Activated CD8-positive, alpha-beta memory T cell treated with anti-CD3 and anti-CD28 coated beads, Interleukin-2, amount 50 U/mL, for 4 hours (primary cell): ENCODE measurements around the gene LRRC8E.
"Not testable (repeated sequence)": the region's sequence is repeated elsewhere in the genome, so short reads cannot be mapped to it uniquely, and the experiment has no call there.

Experiments used
- DNase-seq: peaks from one replicate; pipeline ENCODE4 v3.0.0-alpha.2; 2020

The LRRC8E gene

GRCh38 chr19:7910321-7911161, 22.2 kb downstream of the LRRC8E start:
- DNase-seq = no peak

- no peak for DNase-seq
These were observed 23.3 kb downstream of the LRRC8E start for GRCh38 chr19:7911508-7912143.

- no peak for DNase-seq
These were observed 23.9 kb downstream of the LRRC8E start for GRCh38 chr19:7912144-7912696.

DNA sequence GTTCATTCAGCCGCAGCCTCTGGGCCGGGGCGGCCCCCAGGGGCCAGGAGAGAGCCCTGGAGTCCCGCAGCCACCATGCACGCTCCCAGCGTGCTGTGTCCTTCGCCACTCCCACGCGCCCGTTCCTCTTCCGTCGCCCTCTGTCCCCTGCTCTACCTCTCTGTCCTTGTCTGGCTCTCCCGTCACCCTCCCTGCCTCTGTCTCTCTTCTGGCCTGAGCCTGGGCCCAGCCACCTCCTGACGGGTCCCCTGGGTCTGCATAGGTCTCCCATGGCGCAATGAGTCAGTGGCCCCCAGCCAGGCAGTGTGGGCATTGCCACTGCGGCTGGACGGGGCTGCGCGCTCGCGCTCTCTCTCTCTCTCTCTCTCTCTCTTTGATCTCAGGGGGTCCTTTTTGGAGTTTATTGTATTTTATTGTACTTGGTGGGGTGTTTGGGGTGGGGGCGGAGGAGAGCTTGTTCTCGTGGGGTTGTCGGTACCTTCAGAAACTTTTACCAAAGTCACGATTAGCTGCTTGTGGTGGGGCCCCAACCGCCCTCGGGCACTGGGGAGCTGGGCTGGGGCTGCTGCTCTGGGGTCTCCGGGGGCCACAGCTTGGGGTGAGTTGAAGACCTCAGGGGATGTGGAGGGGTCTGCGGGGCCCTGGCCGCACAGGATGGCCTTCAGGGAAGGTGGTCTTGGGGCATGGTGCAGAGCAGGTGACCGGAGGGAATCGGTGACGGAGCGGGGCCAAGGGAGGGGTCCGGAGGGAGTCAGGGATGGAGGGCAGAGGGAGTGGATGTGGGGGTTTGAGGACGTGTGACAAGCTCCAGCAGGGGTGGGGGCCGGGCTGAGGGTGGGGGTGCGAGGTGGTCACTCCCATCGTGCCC, 24.6 kb downstream of the LRRC8E start:
- no peak for DNase-seq

- DNase-seq = no peak
These were observed 25.3 kb downstream of the LRRC8E start for GRCh38 chr19:7913652-7914051.

DNA sequence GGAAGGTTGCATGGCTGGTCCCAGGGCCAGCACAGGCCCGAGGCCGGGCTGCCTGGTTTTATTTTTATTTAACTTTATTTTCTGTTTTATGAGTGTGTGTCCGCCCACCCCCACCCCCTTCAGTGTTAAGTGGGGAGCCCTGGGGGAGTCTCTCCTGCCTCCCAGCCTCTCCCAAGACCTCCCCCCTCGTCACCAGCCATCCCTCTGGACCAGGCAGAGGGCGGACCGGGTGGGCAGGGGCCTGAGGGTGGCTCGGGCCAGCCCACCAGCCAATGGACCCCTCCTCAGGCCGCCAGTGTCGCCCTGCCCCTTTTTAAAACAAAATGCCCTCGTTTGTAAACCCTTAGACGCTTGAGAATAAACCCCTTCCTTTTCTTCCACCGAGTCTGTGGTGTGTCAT, 25.8 kb downstream of the LRRC8E start:
- DNase-seq = no peak

DNA sequence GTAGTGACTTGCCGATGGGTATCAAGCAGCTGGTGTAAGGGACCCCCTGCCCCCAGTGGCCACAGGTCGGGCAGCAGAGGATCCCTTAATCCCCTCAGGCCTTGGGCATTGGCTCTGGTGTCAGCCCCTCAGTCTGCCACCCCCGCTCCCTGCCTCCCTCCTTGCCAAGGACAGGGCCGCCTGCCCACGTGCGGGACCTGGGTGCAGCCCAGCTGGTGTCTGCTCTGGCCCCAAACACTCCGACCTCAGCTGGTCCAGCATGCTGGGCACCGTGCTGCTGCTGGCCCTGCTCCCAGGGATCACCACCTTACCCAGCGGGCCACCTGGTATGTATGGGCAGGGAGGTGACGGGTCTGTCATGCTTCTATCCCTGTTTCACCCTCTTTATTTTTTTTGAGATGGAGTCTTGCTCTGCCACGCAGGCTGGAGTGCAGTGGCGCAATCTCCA, 26.3 kb downstream of the LRRC8E start, which contains the start of gene TGFBR3L:
TGFBR3L (plus strand) TSS at position 233 of the 448 bp plus-strand sequence.
- no peak for DNase-seq

DNA sequence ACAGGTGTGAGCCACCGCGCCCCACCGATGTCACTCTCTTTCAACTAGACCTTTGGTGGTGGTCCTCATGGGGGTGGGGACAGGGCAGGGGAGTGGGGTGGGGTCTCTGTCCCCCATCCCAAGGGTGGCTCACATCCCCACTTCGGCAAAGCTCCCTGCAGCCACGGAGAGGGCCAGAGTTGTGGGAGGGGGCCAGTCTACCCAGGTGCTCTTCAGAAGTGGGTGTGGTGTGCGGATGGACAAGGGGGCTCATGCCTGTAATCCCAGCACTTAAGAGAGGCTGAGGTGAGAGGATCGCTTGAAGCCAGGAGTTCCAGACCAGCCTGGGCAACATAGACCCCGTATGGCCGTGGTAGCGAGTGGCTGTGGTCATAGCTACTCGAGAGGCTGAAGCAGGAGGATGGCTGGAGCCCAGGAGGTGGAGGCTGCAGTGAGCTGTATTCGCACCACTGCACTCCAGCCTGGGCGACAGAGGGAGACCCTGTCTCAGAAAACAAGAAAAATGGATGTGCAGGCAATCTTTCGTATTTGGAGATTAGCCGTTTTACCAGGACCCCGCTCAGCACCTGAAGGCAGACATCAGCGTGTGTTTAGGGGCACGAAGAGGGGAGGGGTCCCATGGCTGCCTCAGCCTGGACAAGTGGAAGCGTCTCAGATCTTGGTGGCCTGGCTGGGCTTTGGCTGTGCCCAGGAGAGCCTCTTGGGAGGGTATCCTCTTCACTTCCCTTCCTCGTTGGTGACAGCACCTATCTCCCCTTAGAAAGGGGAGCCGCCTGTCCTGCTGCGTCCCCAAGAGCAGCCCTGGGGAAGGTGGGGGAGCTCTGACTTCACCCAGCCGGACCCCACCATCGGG, 27.2 kb downstream of the LRRC8E start:
- DNase-seq = no peak

DNA sequence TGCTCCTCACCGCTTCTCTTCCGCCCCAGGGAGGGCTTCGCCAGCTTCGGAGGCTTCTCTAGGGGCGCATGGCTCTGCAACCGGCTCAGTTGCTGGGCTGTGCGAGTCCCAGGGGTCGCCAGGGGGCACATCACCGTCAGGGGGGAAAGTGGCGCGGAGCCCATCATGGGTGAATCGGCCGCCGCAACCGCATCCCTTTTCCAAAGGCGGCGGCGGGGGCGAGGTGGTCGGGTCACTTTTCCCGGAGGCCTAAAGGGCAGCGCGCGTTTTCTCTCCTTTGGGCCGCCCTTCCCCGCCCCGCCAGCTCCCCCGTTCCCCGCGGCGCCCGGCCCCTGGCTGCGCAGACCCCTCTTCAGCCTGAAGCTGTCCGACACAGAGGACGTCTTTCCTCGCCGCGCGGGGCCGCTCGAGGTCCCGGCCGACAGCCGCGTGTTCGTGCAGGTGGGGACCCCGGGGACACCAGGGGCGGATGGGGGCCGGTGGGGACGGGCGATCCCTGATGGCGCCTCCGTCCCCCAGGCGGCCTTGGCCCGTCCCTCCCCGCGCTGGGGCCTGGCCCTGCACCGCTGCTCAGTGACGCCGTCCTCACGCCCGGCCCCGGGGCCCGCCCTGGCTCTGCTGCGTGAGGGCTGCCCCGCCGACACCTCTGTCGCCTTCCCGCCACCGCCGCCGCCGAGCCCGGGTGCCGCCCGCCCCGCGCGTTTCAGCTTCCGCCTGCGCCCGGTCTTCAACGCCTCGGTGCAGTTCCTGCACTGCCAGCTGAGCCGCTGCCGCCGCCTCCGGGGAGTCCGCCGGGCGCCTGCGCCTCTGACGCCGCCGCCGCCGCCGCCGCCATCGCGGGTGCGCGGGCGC, 28.0 kb downstream of the LRRC8E start:
- peak; percentile 44 for DNase-seq

- no peak for DNase-seq
These were observed 28.6 kb downstream of the LRRC8E start for GRCh38 chr19:7916955-7917266.

GRCh38 chr19:7917267-7918061, 29.2 kb downstream of the LRRC8E start:
- peak; percentile 60 for DNase-seq

DNA sequence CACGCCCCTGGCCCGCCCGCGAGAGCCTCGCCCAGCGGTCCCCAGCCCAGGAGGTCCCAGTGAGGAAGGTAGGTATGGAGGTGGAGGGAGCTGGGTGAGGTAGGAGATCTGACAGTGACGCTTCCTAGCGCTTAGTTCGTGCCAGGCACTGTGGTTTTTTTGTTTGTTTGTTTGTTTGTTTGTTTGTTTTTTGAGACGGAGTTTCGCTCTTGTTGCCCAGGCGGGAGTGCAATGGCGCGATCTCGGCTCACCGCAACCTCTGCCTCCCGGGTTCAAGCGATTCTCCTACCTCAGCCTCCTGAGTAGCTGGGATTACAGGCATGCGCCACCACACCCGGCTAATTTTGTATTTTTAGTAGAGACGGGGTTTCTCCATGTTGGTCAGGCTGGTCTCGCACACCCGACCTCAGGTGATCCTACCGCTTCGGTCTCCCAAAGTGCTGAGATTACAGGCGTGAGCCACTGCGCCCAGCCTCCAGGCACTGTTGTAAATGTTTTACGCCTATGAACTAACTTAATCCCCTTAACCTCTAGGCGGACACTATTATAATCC, 29.8 kb downstream of the LRRC8E start:
- DNase-seq = not testable (repeated sequence)

DNA sequence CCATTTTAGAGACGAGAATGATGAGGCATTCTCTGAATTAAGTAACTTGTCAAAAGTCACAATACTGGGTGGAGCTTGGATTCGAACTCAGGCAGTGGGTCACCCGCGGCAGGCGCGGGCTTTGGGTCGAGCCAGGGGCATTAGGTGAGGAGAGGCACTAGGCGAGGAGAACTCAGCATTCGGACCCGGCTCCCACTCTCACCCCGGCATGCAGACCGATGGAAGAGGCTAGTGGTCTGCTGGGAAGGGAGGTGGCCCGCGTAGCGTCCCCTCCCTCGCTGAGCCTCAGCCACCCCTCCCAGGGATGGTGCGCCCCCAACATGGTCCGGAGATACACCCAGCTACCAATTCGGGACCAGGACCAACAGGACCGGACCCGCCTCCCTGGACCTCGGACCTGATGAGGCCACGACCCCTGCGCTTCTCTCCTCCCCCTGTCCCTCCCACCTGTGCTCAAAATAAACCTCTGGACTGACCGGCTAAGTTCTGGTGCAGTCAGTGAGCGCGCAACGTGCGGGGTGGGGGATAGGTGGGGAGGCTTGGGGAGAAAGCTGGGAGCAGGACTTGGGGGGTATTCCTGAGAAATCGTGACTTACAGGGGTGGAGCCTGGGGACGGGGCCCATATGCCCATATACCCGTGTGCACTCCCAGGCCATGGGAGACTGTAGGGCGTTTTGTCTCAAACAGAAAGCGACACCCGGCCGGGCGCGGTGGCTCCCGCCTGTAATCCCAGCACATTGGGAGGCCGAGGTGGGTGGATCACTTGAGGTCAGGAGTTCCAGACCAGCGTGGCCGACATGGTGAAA, 30.5 kb downstream of the LRRC8E start:
- no peak for DNase-seq

DNA sequence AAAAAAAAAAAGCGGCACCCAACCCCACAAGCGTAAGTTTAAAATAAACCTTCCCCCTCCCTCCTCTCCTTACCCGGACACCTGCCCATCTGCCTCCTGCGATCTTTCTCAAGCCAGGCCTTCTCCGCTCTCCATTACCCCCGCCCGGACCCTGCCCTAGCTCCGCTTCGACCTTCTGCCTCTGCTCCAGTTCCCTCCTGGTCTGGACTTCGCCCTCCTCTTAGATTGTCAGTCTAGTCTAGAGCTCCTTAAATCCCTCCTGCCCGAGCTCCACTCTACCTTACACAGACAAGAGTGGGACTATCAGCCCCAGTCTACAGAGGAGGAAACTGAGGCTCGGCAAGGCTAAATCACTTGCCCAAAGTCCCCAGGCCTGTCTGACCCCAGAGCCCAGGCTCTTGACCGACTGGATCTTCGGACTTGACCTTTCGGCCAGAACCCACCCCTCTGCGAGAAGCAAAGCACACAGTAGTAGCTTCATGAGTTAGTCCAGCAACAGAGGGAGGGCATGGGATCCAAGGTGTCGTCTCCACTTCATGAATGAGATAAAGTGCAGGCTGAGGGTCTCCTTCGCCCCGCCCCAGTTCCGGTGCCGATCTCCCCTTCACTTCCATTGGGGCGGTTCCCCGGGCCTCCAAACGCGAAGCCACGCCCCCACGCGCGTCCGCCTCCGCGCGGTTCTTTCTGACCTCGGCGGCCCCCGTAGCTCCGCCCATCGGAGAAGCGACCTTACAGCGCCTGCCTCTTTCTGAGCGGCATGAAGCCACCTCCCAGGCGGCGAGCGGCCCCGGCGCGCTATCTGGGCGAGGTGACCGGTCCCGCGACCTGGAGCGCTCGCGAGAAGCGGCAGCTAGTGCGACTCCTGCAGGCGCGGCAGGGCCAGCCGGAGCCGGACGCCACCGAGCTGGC, 31.6 kb downstream of the LRRC8E start, which contains the start of gene SNAPC2:
SNAPC2 (plus strand) TSS at position 729 of the 909 bp plus-strand sequence; CDS start at position 758, 29 bp downstream.
- DNase-seq = peak; percentile 96

DNA sequence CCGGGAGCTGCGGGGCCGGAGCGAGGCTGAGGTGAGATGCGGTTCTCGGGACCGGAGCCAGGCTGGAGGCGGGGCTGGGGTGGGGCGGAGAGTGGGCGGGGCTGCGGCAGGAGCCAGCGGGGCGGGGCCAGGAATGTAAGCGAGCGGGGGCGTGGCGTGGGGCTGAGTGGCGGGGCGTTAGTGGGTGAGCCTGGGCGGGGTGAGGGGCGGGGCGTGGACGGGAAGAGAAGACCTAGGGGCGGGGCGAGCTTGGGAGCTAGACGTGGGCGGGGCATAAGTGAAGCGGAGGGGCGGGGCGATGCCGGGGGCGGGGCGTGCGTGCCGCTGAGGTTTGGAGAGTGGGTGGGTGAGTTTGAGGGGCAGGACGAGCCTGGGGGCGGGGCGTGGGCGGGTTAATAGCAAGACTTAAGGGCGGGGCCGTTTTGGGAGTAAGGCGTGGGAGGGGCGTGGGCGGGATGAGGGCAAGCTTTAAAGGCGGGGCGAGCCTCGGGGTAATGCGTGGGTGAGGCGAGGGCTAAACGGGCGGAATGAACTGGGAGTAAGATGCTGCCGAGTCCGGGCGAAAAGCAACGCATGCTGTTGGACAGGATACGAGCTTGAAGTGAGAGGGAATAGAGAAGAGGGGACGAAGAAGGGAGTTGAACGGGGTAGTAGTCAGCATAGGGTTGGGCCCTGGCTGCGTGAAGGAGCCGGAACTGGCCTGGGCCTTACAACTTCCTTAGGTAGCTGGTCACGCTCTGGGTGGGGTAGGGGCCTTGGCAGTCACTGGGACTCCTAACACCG, 32.4 kb downstream of the LRRC8E start:
- peak; percentile 100 for DNase-seq

DNA sequence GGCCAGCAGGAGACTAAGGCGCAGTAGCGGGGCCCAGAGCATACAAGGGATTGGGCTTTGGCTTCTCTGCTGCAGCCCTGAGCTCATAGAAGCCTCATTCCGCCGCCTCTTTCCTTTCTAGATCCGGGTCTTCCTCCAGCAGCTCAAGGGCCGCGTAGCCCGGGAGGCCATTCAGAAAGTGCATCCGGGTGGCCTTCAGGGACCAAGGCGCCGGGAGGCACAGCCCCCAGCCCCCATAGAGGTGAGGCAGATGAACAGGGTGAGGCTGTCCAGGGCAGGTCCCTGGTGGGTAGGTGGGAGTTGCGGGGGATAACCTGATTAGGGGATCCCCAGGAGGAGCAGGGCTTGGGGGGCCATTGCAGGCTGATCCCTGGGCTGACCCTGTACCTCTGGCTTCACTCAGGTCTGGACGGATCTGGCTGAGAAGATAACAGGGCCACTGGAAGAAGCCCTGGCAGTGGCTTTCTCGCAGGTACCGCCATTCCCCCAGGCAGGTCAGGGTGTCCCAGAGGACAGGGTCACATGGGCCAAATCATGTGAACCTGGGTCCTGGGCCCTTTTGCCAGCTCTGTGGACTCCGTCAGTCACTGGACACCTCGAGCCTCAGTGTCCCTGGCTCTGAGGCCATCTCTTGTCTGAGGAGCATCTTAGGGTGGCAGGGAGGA, 33.1 kb downstream of the LRRC8E start:
- DNase-seq = no peak
